Fibroblast of lung (primary cell): ENCODE measurements around the gene SERPINB7. TPM values are rescaled to one million over a fixed set of nuclear protein-coding genes. Genes with fewer than 3 reads are reported as not detected.

ENCODE experiments used
- DNase-seq, 2 donors: peaks; one replicate each; pipeline versions ENCODE4 v3.0.0 to v3.0.0-alpha.2; 2010; ENCODE audit warnings: low read depth in 2 of 2
- H2AFZ ChIP-seq: 2 replicates; pipeline ENCODE4 v1.5.1; 2012; ENCODE audit warnings: low read length, control low read depth, inconsistent platforms
- H3K27ac ChIP-seq: 2 replicates; pipeline ENCODE4 v1.5.1; 2011; ENCODE audit warnings: low read length, control low read depth; ENCODE audit not compliant: insufficient read depth
- H3K27me3 ChIP-seq: 2 replicates; pipeline ENCODE4 v1.5.1; 2011; ENCODE audit warnings: mild to moderate bottlenecking, low read length; ENCODE audit not compliant: control insufficient read depth, insufficient read depth
- H3K36me3 ChIP-seq: 2 replicates; pipeline ENCODE4 v1.5.1; 2011; ENCODE audit warnings: low read length; ENCODE audit not compliant: control insufficient read depth, insufficient read depth
- H3K4me1 ChIP-seq: 2 replicates; pipeline ENCODE4 v1.5.1; 2011; ENCODE audit warnings: low read length; ENCODE audit not compliant: control insufficient read depth, insufficient read depth; ENCODE audit errors: extremely low read depth
- H3K4me2 ChIP-seq: 2 replicates; pipeline ENCODE4 v1.5.1; 2011; ENCODE audit warnings: low read length, control low read depth; ENCODE audit not compliant: insufficient read depth; ENCODE audit errors: extremely low read depth
- H3K4me3 ChIP-seq, 4 experiments: fragments of 200-600 bp in 1 of 4; sonication (generic) in 1 of 4; replicated peaks in 1 of 4; 2 replicates each; pipeline ENCODE4 v1.5.1; 2011 to 2016; ENCODE audit warnings: low read length in 4 of 4, low read depth in 3 of 4, mild to moderate bottlenecking in 3 of 4, control low read depth in 2 of 4, inconsistent platforms in 1 of 4, mixed read lengths in 1 of 4; ENCODE audit not compliant: insufficient read depth in 1 of 4; ENCODE audit errors: control extremely low read depth in 1 of 4
- H3K79me2 ChIP-seq: 2 replicates; pipeline ENCODE4 v1.5.1; 2012; ENCODE audit warnings: mild to moderate bottlenecking, low read length, inconsistent platforms; ENCODE audit not compliant: control insufficient read depth, insufficient read depth
- H3K9ac ChIP-seq: 2 replicates; pipeline ENCODE4 v1.5.1; 2011; ENCODE audit warnings: mild to moderate bottlenecking, low read length, control low read depth; ENCODE audit not compliant: insufficient read depth
- H3K9me3 ChIP-seq: 2 replicates; pipeline ENCODE4 v1.5.1; 2012; ENCODE audit warnings: low read depth, low read length; ENCODE audit not compliant: control insufficient read depth, insufficient read depth
- H4K20me1 ChIP-seq: 2 replicates; pipeline ENCODE4 v1.5.1; 2011; ENCODE audit warnings: low read length; ENCODE audit not compliant: control insufficient read depth, insufficient read depth; ENCODE audit errors: extremely low read depth
- CTCF ChIP-seq, 2 donors: IDR thresholded peaks in 1 of 2; conservative IDR thresholded peaks in 1 of 2; 1 replicate in 1 of 2; 2 replicates in 1 of 2; pipeline ENCODE4 v1.5.1; 2011 to 2012; ENCODE audit warnings: low read length in 2 of 2, control low read depth in 1 of 2, inconsistent platforms in 1 of 2, low read depth in 1 of 2, mild to moderate bottlenecking in 1 of 2
- EZH2 ChIP-seq: IDR thresholded peaks from 2 replicates; pipeline ENCODE4 v1.5.1; 2012; ENCODE audit warnings: low read length, control low read depth, mild to moderate bottlenecking; ENCODE audit errors: missing control alignments
- polyA plus RNA-seq, 2 donors: library from polyadenylated mRNA; depleted of rRNA in 1 of 2; stranded (reverse) in 1 of 2; unstranded in 1 of 2; fragments of >200 nt; gene quantifications; 2 replicates each; pipeline ENCODE4 v1.2.1, GENCODE V29; 2011 to 2012; ENCODE audit warnings: missing spikeins in 1 of 2
- total RNA-seq: library from RNA; depleted of rRNA; stranded (reverse); fragments of >200 nt; gene quantifications from 2 replicates; pipeline ENCODE4 v1.2.1, GENCODE V29; 2014

Gene SERPINB7
- total and polyA plus RNA-seq, 2 donors (not counting 1 experiment from before 2014, with no cell fraction given) = 3.0 to 6.7 TPM

GRCh38 chr18:63799189-63799588, 24.0 kb downstream of the SERPINB7 start:
- Histone ChIP-seq H3K79me2 (no peaks in the 10 kb centered on the region), H4K20me1 (no peaks in the 10 kb centered on the region), H3K27ac (no peak overlapping the region), H3K4me3 (no peak overlapping the region), H3K9me3 (no peaks in the 10 kb centered on the region), H3K4me1 (no peaks in the 10 kb centered on the region), H3K36me3 (no peaks in the 10 kb centered on the region), H3K27me3 (no peaks in the 10 kb centered on the region), H3K4me2 (no peak overlapping the region), H2AFZ (no peak overlapping the region), H3K9ac (no peak overlapping the region)
- TF ChIP-seq CTCF (conservative IDR thresholded peaks at IDR 0.05 in 1 of 2, IDR thresholded peaks at IDR 0.05 in 1 of 2; ENCODE audit: low read depth in 1 of 2, low read length in 2 of 2) = no peak
- no peak for TF ChIP-seq EZH2
- DNase-seq = no peak

DNA sequence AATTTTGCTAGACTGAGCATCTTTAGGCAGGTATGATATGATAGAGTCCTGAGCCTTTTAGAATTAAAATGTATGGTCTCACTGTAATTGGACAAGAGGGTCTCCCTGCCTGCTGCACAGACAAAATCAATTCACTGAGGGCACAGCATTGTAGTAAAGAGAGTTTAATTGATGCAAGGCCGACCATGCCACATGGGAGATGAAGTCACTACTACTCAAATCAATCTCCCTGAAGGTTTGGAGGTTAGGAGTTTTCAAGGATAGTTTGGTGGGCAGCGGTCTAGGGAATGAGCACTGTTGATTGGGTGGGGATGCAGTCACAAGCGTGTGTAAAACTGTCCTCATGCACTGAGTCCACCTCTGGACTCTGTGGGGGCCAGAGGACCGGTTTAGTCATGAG, 26.1 kb downstream of the SERPINB7 start:
- Histone ChIP-seq H3K9me3 (no peaks in the 10 kb centered on the region), H3K79me2 (no peaks in the 10 kb centered on the region), H3K4me1 (no peaks in the 10 kb centered on the region), H2AFZ (no peak overlapping the region), H3K4me2 (no peak overlapping the region), H3K27me3 (no peaks in the 10 kb centered on the region), H3K4me3 (no peak overlapping the region), H3K9ac (no peak overlapping the region), H3K36me3 (no peaks in the 10 kb centered on the region), H3K27ac (no peak overlapping the region), H4K20me1 (no peaks in the 10 kb centered on the region)
- no peak for DNase-seq
- TF ChIP-seq CTCF (conservative IDR thresholded peaks at IDR 0.05 in 1 of 2, IDR thresholded peaks at IDR 0.05 in 1 of 2; ENCODE audit: low read depth in 1 of 2, low read length in 2 of 2) (no peak), EZH2 (no peak)

DNA sequence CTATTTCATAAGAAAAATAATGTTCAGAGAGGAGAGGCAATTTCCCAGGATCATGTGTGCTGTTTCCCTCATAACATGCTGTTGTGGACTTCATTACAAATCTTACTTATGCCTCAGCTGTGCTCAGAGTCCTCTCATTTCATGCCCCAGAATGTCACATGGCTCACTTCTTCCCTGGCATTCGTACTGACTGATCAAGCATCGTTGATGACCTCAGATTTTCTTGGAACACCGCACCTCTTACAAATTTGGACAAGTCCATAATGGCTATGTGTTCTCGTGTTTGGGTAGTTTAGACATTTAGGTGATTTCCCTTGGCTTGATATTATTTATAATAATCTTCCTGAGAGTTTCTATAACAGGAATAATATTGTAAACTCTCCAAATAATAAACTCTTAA, 32.9 kb downstream of the SERPINB7 start:
- Histone ChIP-seq H4K20me1 (no peaks in the 10 kb centered on the region), H2AFZ (no peak overlapping the region), H3K36me3 (no peaks in the 10 kb centered on the region), H3K4me3 (no peak overlapping the region), H3K4me2 (no peak overlapping the region), H3K27me3 (no peaks in the 10 kb centered on the region), H3K9me3 (no peaks in the 10 kb centered on the region), H3K27ac (no peak overlapping the region), H3K9ac (no peak overlapping the region), H3K4me1 (no peaks in the 10 kb centered on the region), H3K79me2 (no peaks in the 10 kb centered on the region)
- no peak for DNase-seq
- TF ChIP-seq CTCF (conservative IDR thresholded peaks at IDR 0.05 in 1 of 2, IDR thresholded peaks at IDR 0.05 in 1 of 2; ENCODE audit: low read depth in 1 of 2, low read length in 2 of 2) = no peak
- no peak for TF ChIP-seq EZH2
